ENCODE measurements around the gene CARMIL1. TPM values are rescaled to one million over a fixed set of nuclear protein-coding genes. Genes with fewer than 3 reads are reported as not detected.

The CARMIL1 gene
- total RNA-seq, 1 donor from 2014 or later, result 30.4 TPM

DNA sequence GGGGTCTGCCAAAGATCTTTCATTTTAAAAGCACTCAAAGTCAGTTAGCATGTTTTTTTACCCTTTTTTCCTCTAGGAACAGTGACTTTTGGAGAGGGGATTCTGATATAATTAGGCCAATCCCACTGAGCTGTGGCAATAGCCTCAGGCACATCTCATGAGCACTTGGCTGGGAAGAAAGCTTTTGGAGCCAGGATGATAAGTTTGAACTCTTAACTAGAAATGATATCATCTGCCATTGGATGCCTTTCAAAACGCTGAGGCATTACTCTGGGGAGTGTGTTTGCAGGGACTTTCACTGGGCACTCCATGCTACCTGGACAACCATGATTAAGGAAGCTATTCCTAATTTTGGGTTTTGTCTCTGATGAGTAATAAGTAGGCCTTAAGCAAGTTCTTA lies 376.5 kb downstream of the CARMIL1 start:
- DNase-seq (no peak), ATAC-seq (no peak)
- no peak overlapping the region for H3K27ac ChIP-seq
- no peak overlapping the region for H3K4me3 ChIP-seq
- H3K9me3 ChIP-seq, result no peaks in the 10 kb centered on the region
- H3K27me3 ChIP-seq (ENCODE audit: low read depth), result peaks cover 44% of the 10 kb centered on the region
- intact Hi-C loops (cut with DNase I), result no loop called here
- no peaks in the 10 kb centered on the region for H3K4me1 ChIP-seq
- H3K36me3 ChIP-seq, result no peaks in the 10 kb centered on the region
- TF ChIP-seq, protein P1, sequence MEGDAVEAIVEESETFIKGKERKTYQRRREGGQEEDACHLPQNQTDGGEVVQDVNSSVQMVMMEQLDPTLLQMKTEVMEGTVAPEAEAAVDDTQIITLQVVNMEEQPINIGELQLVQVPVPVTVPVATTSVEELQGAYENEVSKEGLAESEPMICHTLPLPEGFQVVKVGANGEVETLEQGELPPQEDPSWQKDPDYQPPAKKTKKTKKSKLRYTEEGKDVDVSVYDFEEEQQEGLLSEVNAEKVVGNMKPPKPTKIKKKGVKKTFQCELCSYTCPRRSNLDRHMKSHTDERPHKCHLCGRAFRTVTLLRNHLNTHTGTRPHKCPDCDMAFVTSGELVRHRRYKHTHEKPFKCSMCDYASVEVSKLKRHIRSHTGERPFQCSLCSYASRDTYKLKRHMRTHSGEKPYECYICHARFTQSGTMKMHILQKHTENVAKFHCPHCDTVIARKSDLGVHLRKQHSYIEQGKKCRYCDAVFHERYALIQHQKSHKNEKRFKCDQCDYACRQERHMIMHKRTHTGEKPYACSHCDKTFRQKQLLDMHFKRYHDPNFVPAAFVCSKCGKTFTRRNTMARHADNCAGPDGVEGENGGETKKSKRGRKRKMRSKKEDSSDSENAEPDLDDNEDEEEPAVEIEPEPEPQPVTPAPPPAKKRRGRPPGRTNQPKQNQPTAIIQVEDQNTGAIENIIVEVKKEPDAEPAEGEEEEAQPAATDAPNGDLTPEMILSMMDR (IDR thresholded peaks at IDR 0.05), result no peak

DNA sequence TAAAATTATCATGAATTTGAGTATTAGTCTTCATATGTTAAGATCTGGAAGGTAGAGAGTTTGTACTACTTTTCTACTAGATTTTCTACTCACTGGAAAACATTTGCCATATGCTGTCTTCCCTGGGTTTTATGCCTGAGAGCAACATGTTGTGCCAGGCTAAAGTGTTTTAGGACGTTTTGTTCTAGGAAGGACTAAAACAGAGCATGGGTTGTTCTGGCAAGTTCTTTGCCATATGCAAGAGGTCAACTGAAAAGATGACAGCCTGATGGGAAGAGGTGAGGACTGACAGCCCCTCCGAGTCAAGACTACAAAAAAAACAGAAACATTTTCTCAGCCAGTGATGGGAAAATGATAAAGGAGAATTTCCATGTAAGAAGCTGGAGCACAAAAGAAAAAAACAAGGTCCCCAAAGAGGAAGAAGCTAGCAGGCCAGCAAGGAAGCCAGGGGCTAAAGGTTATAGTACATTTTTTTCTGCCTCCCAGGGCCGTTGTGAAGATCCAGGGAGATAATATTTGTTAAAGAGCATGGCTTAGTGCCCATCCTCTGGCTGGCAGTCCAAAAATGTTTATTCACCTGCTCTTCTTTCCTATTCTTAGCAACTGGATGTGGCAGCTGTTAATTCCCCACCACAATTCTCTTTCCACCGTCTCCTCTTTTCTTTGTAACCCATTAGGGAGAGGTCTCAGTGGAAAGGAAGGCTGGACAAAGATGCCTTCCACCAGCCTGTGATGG lies 380.6 kb downstream of the CARMIL1 start:
- TF ChIP-seq, protein P1 (IDR thresholded peaks at IDR 0.05), result no peak
- no peaks in the 10 kb centered on the region for H3K36me3 ChIP-seq
- H3K4me3 ChIP-seq, result no peak overlapping the region
- H3K27ac ChIP-seq, result no peak overlapping the region
- no peaks in the 10 kb centered on the region for H3K9me3 ChIP-seq
- DNase-seq (no peak), ATAC-seq (no peak)
- peaks cover 23% of the 10 kb centered on the region for H3K27me3 ChIP-seq (ENCODE audit: low read depth)
- H3K4me1 ChIP-seq, result no peaks in the 10 kb centered on the region
- intact Hi-C loops (cut with DNase I), result no loop called here

DNA sequence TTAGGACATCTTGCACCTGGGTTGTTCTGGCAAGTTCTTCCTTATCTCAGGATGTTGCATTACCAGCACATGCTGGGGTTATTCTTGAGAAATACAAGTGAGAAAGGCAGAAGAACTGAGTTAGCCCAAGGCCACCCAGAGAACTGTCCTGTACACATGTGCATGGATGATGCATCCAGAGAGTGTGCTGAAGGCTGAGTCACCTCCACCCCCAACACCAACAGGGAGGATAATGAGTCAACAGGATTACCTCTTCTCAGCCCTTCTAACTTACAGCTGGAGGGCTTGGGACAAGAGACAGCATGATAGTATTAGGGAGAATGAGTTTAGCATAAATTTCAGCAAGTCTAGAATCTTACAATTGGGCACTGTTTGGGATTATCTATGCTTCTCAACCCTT lies 381.3 kb downstream of the CARMIL1 start:
- ATAC-seq, result no peak

DNA sequence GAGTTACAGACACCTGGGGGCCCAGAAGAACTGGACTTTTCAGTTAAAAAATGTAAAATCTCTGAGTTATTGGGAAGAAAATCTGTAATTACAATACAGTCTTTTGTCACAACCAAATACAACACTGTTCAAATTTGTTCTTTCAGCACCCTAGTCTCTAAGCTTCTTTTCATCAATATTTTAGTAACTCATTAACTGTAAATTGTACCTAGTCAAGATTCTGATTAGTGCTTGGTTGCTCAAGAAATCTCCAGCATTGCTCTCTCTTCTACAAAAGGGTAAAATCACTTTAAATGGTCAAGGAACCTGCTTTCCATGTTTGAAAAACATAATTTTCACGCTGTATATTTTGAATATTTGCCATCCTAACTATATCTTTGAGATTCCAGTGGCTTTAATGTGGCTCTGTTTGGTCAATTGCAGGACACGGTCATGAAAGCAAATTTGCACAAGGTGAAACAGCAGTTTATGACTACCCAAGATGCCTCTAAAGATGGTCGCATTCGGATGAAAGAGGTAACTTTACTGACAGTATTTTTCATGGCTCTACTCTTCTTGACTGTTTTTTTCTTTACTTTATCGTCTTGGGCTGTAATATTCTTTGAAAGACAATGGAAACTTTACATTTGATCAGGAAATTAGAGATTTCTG lies 382.1 kb downstream of the CARMIL1 start:
- H3K27ac ChIP-seq, result no peak overlapping the region
- DNase-seq (no peak), ATAC-seq (no peak)
- TF ChIP-seq, protein P1 (IDR thresholded peaks at IDR 0.05), result no peak
- H3K4me1 ChIP-seq, result no peaks in the 10 kb centered on the region
- no peaks in the 10 kb centered on the region for H3K9me3 ChIP-seq
- no peaks in the 10 kb centered on the region for H3K36me3 ChIP-seq
- peaks cover 9% of the 10 kb centered on the region for H3K27me3 ChIP-seq (ENCODE audit: low read depth)
- H3K4me3 ChIP-seq, result no peak overlapping the region
- intact Hi-C loops (cut with DNase I), result no loop called here

More for the DNA sequence above, 381.3 kb downstream of the CARMIL1 start:
- Histone ChIP-seq H3K27ac (no peak overlapping the region), H3K4me1 (no peaks in the 10 kb centered on the region), H3K36me3 (no peaks in the 10 kb centered on the region), H3K9me3 (no peaks in the 10 kb centered on the region), H3K27me3 (ENCODE audit: low read depth) (peaks cover 16% of the 10 kb centered on the region), H3K4me3 (no peak overlapping the region)
- TF ChIP-seq, protein P1 (IDR thresholded peaks at IDR 0.05), result no peak
- DNase-seq, result no peak
- intact Hi-C loops (cut with DNase I), result no loop called here

DNA sequence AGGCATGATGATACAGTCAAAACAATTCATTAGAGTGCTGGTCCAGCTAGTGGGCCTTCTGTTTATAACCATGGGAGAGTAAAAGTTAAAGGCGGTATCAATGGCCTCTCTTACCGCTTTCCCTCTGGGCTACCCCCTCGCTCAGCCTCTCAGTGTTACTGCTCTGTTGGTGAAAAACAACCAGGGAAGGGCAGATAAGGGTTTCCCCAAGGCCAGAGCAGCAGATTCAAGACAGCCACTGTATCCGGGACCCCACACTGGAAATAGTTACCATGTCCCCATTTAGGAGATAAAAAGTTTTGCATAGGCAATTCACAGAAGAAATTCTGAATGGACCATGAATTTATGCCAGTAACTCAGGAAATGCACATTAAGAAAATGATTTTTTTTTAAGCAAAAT lies 386.3 kb downstream of the CARMIL1 start:
- ATAC-seq (no peak), DNase-seq (no peak)
- intact Hi-C loops (cut with DNase I), result no loop called here
- Histone ChIP-seq H3K4me3 (no peak overlapping the region), H3K4me1 (no peaks in the 10 kb centered on the region), H3K36me3 (no peaks in the 10 kb centered on the region), H3K27ac (no peak overlapping the region), H3K27me3 (ENCODE audit: low read depth) (no peaks in the 10 kb centered on the region), H3K9me3 (no peaks in the 10 kb centered on the region)
- TF ChIP-seq, protein P1 (IDR thresholded peaks at IDR 0.05), result no peak

Data from lower lobe of right lung (tissue), 2 donors.